Loucy (cell line): ENCODE measurements around the gene MOB3B.

Experiments
- H2AFZ ChIP-seq: fragments of 200-600 bp; sonication (generic); 2 replicates; pipeline ENCODE4 v1.6.0; 2016; ENCODE audit warnings: antibody characterized with exemption, mild to moderate bottlenecking, low read length, moderate library complexity
- H3F3A ChIP-seq: fragments of 200-600 bp; 2 replicates; pipeline ENCODE4 v1.6.0; 2016; ENCODE audit warnings: antibody characterized with exemption, low read depth, mild to moderate bottlenecking
- H3K27me3 ChIP-seq: fragments of 200-600 bp; sonication (generic); 2 replicates; pipeline ENCODE4 v1.6.1; 2014; ENCODE audit warnings: low read length, mild to moderate bottlenecking; ENCODE audit not compliant: insufficient read depth, poor library complexity, severe bottlenecking
- H3K36me3 ChIP-seq: fragments of 200-600 bp; sonication (generic); 2 replicates; pipeline ENCODE4 v1.6.1; 2016; ENCODE audit warnings: low read length; ENCODE audit not compliant: insufficient read depth
- H3K4me1 ChIP-seq: fragments of 200-600 bp; sonication (generic); 2 replicates; pipeline ENCODE4 v1.5.1; 2014; ENCODE audit warnings: low read length, mild to moderate bottlenecking; ENCODE audit not compliant: insufficient read depth, poor library complexity, severe bottlenecking
- H3K4me2 ChIP-seq: fragments of 200-600 bp; sonication (generic); 2 replicates; pipeline ENCODE4 v1.6.0; 2014; ENCODE audit warnings: antibody characterized with exemption, low read length, low read depth, mild to moderate bottlenecking; ENCODE audit not compliant: poor library complexity, severe bottlenecking
- H3K4me3 ChIP-seq: fragments of 200-600 bp; sonication (generic); 2 replicates; pipeline ENCODE4 v1.5.1; 2014; ENCODE audit warnings: low read length, mild to moderate bottlenecking, mixed read lengths; ENCODE audit not compliant: poor library complexity, severe bottlenecking
- H3K79me2 ChIP-seq: fragments of 200-600 bp; sonication (generic); 2 replicates; pipeline ENCODE4 v1.6.1; 2014; ENCODE audit warnings: low read length; ENCODE audit not compliant: insufficient read depth
- H3K9ac ChIP-seq: fragments of 200-600 bp; sonication (generic); 2 replicates; pipeline ENCODE4 v1.6.0; 2014; ENCODE audit warnings: mild to moderate bottlenecking, low read depth, low read length, moderate library complexity; ENCODE audit not compliant: poor library complexity, severe bottlenecking
- H3K9me2 ChIP-seq: fragments of 200-600 bp; sonication (generic); replicated peaks from 2 replicates; pipeline ENCODE4 v1.6.1; 2016; ENCODE audit warnings: low read depth, low read length, mixed read lengths
- H3K9me3 ChIP-seq: fragments of 200-600 bp; sonication (generic); 2 replicates; pipeline ENCODE4 v1.6.1; 2014; ENCODE audit warnings: mild to moderate bottlenecking, antibody characterized with exemption, low read length, low read depth; ENCODE audit not compliant: insufficient read depth
- H4K20me1 ChIP-seq: fragments of 200-600 bp; sonication (generic); 2 replicates; pipeline ENCODE4 v1.6.0; 2014; ENCODE audit warnings: antibody characterized with exemption, low read length, mild to moderate bottlenecking; ENCODE audit not compliant: insufficient read depth, poor library complexity, severe bottlenecking
- EZH2phosphoT487 ChIP-seq: fragments of 200-600 bp; IDR thresholded peaks from 2 replicates; pipeline ENCODE4 v1.6.1; 2018; ENCODE audit warnings: antibody characterized with exemption, mild to moderate bottlenecking, moderate library complexity, borderline replicate concordance
- TF ChIP-seq, protein P1 (sequence below): fragments of 200-600 bp; sonication (generic); conservative IDR thresholded peaks from 2 replicates; pipeline ENCODE4 v1.5.1; 2014; ENCODE audit warnings: mild to moderate bottlenecking, antibody characterized with exemption, low read length

MOB3B gene

GRCh38 chr9:27514551-27514950 is 15.1 kb downstream of the MOB3B start:
- no peak overlapping the region for H3K4me2 ChIP-seq
- no peaks in the 10 kb centered on the region for H3K9me2 ChIP-seq
- H4K20me1 ChIP-seq: no peaks in the 10 kb centered on the region
- H3K4me1 ChIP-seq: no peaks in the 10 kb centered on the region
- no peak overlapping the region for H2AFZ ChIP-seq
- H3K9me3 ChIP-seq: no peaks in the 10 kb centered on the region
- TF ChIP-seq, protein P1, sequence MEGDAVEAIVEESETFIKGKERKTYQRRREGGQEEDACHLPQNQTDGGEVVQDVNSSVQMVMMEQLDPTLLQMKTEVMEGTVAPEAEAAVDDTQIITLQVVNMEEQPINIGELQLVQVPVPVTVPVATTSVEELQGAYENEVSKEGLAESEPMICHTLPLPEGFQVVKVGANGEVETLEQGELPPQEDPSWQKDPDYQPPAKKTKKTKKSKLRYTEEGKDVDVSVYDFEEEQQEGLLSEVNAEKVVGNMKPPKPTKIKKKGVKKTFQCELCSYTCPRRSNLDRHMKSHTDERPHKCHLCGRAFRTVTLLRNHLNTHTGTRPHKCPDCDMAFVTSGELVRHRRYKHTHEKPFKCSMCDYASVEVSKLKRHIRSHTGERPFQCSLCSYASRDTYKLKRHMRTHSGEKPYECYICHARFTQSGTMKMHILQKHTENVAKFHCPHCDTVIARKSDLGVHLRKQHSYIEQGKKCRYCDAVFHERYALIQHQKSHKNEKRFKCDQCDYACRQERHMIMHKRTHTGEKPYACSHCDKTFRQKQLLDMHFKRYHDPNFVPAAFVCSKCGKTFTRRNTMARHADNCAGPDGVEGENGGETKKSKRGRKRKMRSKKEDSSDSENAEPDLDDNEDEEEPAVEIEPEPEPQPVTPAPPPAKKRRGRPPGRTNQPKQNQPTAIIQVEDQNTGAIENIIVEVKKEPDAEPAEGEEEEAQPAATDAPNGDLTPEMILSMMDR: no peak
- H3K4me3 ChIP-seq: no peak overlapping the region
- no peaks in the 10 kb centered on the region for H3K27me3 ChIP-seq
- no peaks in the 10 kb centered on the region for H3K36me3 ChIP-seq
- no peaks in the 10 kb centered on the region for H3F3A ChIP-seq
- no peaks in the 10 kb centered on the region for H3K79me2 ChIP-seq
- H3K9ac ChIP-seq: no peak overlapping the region

DNA sequence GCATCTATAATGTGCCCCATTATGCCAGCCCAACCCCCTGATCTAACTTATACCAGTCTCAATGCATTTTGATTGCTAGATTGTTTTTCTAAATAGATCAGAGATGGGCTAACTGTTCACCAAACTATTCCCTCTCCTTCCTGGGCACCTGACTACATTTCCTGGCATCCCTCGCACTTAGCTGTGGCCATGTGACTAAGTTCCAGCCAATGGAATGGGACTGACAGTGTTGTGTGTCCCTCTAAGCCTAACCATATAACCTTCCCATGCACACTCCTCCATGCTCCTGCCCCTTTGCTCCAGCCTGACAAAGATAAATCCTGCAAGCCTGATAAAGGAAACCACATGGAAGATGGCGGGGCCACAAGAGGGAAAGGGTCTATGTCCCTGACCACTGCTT is 17.8 kb downstream of the MOB3B start:
- Histone ChIP-seq H3K9me3 (no peaks in the 10 kb centered on the region), H3K4me1 (no peaks in the 10 kb centered on the region), H3K79me2 (no peaks in the 10 kb centered on the region), H3K9ac (no peak overlapping the region), H4K20me1 (no peaks in the 10 kb centered on the region), H3K9me2 (no peaks in the 10 kb centered on the region), H3K4me2 (no peak overlapping the region), H2AFZ (no peak overlapping the region), H3K27me3 (no peaks in the 10 kb centered on the region), H3K36me3 (no peaks in the 10 kb centered on the region), H3F3A (no peaks in the 10 kb centered on the region), H3K4me3 (no peak overlapping the region)
- TF ChIP-seq, protein P1: no peak
- no peak for TF ChIP-seq EZH2phosphoT487

GRCh38 chr9:27510780-27511179 is 18.8 kb downstream of the MOB3B start:
- Histone ChIP-seq H3K9me2 (no peaks in the 10 kb centered on the region), H3K36me3 (no peaks in the 10 kb centered on the region), H3K79me2 (no peaks in the 10 kb centered on the region), H3K27me3 (no peaks in the 10 kb centered on the region), H2AFZ (no peak overlapping the region), H3K4me2 (no peak overlapping the region), H4K20me1 (no peaks in the 10 kb centered on the region), H3K9ac (no peak overlapping the region), H3K4me3 (no peak overlapping the region), H3K4me1 (no peaks in the 10 kb centered on the region), H3F3A (no peaks in the 10 kb centered on the region), H3K9me3 (no peaks in the 10 kb centered on the region)
- TF ChIP-seq, protein P1: no peak
- TF ChIP-seq EZH2phosphoT487: no peak
